ENCODE measurements around the gene FAM117B. TPM values are rescaled to one million over a fixed set of nuclear protein-coding genes. Genes with fewer than 3 reads are reported as not detected.

The FAM117B gene
- total RNA-seq, 1 donor from 2014 or later: 21.4 TPM

DNA sequence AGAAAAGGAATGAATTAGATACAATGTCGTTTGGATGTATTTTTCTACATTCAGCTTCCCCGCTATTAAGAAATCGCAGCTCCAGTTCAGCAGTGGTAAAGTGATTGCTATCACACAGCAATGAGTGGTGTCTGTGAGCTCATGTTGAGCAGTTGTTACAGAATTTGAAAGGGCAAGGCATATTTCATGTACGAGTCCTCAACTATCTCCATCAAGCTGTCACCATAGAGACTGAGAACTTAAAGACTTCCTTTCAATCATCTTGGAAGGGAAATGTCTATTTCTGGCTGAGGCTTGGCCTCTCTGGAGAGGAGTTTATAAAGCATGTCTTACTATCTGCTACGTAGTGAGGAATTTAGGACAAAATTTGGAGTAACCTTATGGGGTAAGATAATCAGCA lies 24.4 kb upstream of the FAM117B start:
- Mint-ChIP-seq H3K9me3 (no peaks in the 10 kb centered on the region), H3K4me3 (no peak overlapping the region), H3K4me1 (ENCODE audit: unreplicated experiment) (no peaks in the 10 kb centered on the region), H3K27me3 (no peaks in the 10 kb centered on the region), H3K36me3 (no peaks in the 10 kb centered on the region), H3K27ac (no peak overlapping the region)
- DNase-seq (ENCODE audit: extremely low spot score, unreplicated experiment): no peak
- TF ChIP-seq, protein P1, sequence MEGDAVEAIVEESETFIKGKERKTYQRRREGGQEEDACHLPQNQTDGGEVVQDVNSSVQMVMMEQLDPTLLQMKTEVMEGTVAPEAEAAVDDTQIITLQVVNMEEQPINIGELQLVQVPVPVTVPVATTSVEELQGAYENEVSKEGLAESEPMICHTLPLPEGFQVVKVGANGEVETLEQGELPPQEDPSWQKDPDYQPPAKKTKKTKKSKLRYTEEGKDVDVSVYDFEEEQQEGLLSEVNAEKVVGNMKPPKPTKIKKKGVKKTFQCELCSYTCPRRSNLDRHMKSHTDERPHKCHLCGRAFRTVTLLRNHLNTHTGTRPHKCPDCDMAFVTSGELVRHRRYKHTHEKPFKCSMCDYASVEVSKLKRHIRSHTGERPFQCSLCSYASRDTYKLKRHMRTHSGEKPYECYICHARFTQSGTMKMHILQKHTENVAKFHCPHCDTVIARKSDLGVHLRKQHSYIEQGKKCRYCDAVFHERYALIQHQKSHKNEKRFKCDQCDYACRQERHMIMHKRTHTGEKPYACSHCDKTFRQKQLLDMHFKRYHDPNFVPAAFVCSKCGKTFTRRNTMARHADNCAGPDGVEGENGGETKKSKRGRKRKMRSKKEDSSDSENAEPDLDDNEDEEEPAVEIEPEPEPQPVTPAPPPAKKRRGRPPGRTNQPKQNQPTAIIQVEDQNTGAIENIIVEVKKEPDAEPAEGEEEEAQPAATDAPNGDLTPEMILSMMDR (conservative IDR thresholded peaks at IDR 0.05): no peak

DNA sequence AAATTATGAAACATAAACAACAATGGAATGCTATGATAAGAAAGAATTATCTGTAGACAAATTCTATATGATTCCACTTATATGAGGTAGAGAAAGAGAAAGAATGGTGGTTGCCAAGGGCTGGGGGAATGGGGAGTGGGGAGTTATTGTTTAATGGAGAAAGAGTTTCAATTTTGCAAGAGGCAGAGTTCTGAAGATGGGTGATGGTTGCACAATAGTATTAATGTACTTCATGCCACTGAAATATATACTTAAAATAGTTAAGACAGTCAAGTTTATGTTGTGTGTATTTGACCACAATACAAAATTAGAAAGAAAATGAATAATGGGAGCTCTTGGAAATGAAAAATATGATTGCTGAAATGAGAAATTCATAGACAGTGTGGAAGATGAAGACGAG lies 22.6 kb upstream of the FAM117B start:
- no peaks in the 10 kb centered on the region for H3K4me1 Mint-ChIP-seq (ENCODE audit: unreplicated experiment)
- no peaks in the 10 kb centered on the region for H3K9me3 Mint-ChIP-seq
- DNase-seq (ENCODE audit: extremely low spot score, unreplicated experiment): no peak
- no peaks in the 10 kb centered on the region for H3K36me3 Mint-ChIP-seq
- no peak overlapping the region for H3K4me3 Mint-ChIP-seq
- no peaks in the 10 kb centered on the region for H3K27me3 Mint-ChIP-seq
- TF ChIP-seq, protein P1 (conservative IDR thresholded peaks at IDR 0.05): no peak
- H3K27ac Mint-ChIP-seq: no peak overlapping the region

DNA sequence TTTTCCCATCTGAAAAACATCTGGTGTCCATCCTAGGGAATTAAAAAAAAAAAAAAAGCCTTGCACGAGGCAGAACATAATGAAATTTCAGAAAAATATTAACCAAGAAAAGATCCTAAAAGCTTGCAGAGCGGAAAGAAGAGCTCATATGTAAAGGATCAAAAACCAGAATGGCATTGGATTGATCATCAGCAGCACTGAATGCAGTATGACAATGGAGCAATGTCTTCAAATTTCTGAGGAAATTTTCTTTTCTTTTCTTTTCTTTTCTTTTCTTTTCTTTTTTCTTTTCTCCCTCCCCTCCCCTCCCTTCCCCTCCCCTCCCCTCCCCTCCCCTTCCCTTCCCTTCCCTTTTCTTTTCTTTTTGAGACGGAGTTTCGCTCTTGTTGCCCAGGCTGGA lies 21.3 kb upstream of the FAM117B start:
- no peaks in the 10 kb centered on the region for H3K36me3 Mint-ChIP-seq

DNA sequence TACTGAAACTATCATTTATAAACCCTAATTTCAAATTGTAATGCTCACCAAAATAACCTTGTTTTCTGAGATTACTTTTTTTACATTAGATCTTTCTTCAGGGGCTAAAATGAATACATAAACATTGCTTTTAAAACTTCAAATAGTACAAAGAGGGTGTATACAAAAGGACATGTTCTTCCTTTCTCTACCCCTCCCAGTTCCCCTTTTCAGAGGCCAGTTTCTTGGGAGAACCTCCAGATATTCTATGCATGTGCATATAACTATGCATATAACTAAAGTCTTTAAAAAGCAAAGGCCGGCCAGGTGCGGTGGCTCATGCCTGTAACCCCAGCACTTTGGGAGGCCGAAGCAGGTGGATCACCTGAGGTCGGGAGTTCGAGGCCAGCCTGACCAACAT lies 10.6 kb upstream of the FAM117B start:
- no peak overlapping the region for H3K4me3 Mint-ChIP-seq
- TF ChIP-seq, protein P1 (conservative IDR thresholded peaks at IDR 0.05): no peak
- H3K36me3 Mint-ChIP-seq: no peaks in the 10 kb centered on the region

More for the DNA sequence above, 21.3 kb upstream of the FAM117B start:
- H3K9me3 Mint-ChIP-seq: no peaks in the 10 kb centered on the region
- H3K4me1 Mint-ChIP-seq (ENCODE audit: unreplicated experiment): no peaks in the 10 kb centered on the region
- TF ChIP-seq, protein P1 (conservative IDR thresholded peaks at IDR 0.05): no peak
- no peaks in the 10 kb centered on the region for H3K27me3 Mint-ChIP-seq
- no peak overlapping the region for H3K27ac Mint-ChIP-seq
- DNase-seq (ENCODE audit: extremely low spot score, unreplicated experiment): no peak
- H3K4me3 Mint-ChIP-seq: no peak overlapping the region

DNA sequence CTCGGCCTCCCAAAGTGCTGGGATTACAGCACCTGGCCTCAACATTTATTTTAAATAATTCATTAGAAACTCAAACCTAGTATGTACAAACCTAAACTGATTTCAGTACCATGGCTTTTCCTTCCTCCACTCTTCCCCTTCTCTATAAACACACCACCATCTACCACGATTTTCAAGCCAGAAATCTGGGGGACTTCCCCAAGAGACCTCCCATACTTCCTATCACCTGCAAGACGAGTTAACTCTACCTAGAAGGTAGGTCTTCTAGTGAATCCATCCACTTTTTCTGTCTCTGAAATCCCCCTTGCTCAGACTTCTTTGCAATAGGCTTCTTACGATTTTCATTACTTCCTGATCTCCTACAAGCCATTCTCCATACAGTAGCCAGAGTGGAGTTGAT lies 7.7 kb upstream of the FAM117B start:
- DNase-seq (ENCODE audit: extremely low spot score, unreplicated experiment): no peak
- Mint-ChIP-seq H3K27me3 (no peaks in the 10 kb centered on the region), H3K27ac (no peak overlapping the region), H3K36me3 (no peaks in the 10 kb centered on the region), H3K4me1 (ENCODE audit: unreplicated experiment) (no peaks in the 10 kb centered on the region), H3K4me3 (no peak overlapping the region), H3K9me3 (no peaks in the 10 kb centered on the region)
- TF ChIP-seq, protein P1 (conservative IDR thresholded peaks at IDR 0.05): no peak

More for the DNA sequence above, 10.6 kb upstream of the FAM117B start:
- DNase-seq (ENCODE audit: extremely low spot score, unreplicated experiment): no peak
- H3K27ac Mint-ChIP-seq: no peak overlapping the region
- H3K4me1 Mint-ChIP-seq (ENCODE audit: unreplicated experiment): no peaks in the 10 kb centered on the region
- H3K27me3 Mint-ChIP-seq: no peaks in the 10 kb centered on the region
- H3K9me3 Mint-ChIP-seq: no peaks in the 10 kb centered on the region

DNA sequence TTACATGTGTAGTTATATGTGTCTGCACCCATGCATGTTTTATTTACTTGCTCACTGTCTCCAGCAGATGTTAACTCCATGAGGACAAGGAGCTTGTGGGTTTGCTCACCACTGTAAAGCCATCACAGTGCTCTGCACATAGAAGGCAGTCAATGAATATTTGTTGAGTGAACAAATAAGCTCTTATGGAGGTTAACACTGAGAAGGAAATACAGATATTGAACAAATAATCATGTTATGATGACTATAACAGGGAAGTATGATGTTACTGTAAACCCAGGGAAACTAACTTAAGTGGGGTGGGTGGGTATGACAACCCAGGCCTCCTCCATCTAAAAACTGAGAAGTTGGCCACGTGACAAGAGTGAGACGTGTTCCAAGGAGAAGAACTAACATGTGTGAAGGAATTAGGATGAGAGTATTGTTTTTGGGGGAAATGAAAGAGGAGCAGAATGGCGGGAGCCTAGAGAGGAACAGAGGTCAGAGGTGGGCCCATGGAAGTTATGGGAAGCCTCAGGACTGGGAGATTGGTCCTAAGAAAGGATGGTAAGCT lies 6.0 kb upstream of the FAM117B start:
- H3K4me1 Mint-ChIP-seq (ENCODE audit: unreplicated experiment): peaks cover 6% of the 10 kb centered on the region
- TF ChIP-seq, protein P1 (conservative IDR thresholded peaks at IDR 0.05): no peak
- H3K4me3 Mint-ChIP-seq: no peak overlapping the region
- no peak for DNase-seq (ENCODE audit: extremely low spot score, unreplicated experiment)
- H3K27ac Mint-ChIP-seq: no peak overlapping the region
- no peaks in the 10 kb centered on the region for H3K9me3 Mint-ChIP-seq
- H3K27me3 Mint-ChIP-seq: no peaks in the 10 kb centered on the region
- no peaks in the 10 kb centered on the region for H3K36me3 Mint-ChIP-seq

Data from type B pancreatic cell (in vitro differentiated cells).